Subcutaneous adipose tissue (tissue), 4 donors: Measurements from ENCODE around the gene VWF. TPM values are rescaled to one million over a fixed set of nuclear protein-coding genes. Genes with fewer than 3 reads are reported as not detected.

Experiments used
- total RNA-seq, 4 donors: library from RNA; depleted of rRNA; stranded (reverse); fragments of >200 nt; gene quantifications; one replicate each; pipeline ENCODE4 v1.1.0, GENCODE V29; 2016
- TF ChIP-seq, protein P1 (sequence below): fragments of 450-650 bp; IDR thresholded peaks from one replicate; pipeline ENCODE4 v1.5.1; 2016; ENCODE audit warnings: low read depth, mild to moderate bottlenecking, control low read depth, antibody characterized with exemption, moderate library complexity

VWF gene
- 100 to 1,000 TPM; 132 to 853 (median 240) TPM for total RNA-seq

DNA sequence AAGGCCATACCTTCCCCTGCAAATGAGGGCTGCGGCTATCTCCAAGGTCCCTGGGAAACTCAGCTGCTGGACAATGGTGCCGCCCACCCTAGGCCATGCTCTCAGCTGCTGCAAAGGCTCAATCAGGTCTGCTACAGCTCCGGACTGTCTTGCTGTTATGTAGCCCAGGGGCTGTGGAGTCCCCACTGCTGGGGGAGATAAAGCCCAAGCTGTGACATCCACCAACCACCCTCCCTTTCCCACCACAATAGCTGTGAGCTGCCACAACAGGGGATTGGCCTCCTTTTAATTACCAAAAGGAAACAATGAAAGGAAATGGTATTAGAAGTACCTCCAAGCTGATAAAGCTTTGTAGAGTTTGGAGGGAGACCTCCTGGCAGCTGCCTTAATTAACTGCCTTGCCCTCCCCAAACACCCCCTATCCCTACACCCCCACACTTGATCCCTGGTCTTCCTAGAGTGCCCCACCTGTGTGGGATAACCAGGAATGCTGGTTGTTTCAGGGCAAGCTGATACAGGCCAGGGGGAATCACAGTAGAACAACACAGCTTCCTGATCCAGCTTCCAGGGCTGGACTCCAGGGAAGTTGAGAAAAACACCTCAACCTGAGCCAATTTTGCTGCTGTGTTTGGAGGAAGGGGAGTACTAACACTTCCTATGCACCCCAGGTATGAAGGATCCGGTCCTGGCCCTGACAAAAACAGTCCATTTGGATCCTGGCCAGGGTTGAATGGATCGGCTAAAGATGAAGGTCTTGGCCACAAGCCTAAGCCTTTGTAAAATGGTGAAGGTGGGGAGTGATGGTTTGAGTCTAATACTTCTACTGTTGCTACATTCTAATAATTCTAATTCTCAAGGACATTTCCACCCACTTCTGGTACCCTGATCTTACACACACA is at the start of gene VWF:
TSS of gene VWF (minus strand) at position 260 of the 899 bp plus-strand sequence. CDS start 1,474 bp downstream, outside the sequence.
- TF ChIP-seq, protein P1, sequence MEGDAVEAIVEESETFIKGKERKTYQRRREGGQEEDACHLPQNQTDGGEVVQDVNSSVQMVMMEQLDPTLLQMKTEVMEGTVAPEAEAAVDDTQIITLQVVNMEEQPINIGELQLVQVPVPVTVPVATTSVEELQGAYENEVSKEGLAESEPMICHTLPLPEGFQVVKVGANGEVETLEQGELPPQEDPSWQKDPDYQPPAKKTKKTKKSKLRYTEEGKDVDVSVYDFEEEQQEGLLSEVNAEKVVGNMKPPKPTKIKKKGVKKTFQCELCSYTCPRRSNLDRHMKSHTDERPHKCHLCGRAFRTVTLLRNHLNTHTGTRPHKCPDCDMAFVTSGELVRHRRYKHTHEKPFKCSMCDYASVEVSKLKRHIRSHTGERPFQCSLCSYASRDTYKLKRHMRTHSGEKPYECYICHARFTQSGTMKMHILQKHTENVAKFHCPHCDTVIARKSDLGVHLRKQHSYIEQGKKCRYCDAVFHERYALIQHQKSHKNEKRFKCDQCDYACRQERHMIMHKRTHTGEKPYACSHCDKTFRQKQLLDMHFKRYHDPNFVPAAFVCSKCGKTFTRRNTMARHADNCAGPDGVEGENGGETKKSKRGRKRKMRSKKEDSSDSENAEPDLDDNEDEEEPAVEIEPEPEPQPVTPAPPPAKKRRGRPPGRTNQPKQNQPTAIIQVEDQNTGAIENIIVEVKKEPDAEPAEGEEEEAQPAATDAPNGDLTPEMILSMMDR = no peak

- TF ChIP-seq, protein P1 = no peak
These were observed 48.4 kb upstream of the VWF start for GRCh38 chr12:6172862-6173261.

DNA sequence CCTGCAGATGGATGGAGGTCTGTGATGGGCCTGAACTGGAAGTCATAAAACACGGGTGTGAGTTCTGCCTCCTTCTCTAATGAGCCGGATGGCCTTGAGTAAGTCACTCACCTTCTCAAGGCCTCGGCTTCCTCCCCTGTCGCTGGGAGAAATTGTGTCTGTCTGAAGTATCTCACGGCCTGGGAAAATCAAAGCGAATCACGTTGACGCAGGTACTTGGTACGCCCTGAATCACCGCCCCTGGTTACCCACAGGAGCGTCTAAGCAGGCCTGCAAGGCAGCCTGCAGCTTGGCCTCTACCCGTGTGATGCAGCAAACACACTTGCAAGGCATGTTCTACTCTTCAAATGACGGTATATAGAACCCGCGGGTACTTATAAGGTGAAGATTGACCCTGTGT is 47.6 kb upstream of the VWF start:
- TF ChIP-seq, protein P1 = no peak

- TF ChIP-seq, protein P1 = no peak
These were observed 47.0 kb upstream of the VWF start for GRCh38 chr12:6171409-6172015.

DNA sequence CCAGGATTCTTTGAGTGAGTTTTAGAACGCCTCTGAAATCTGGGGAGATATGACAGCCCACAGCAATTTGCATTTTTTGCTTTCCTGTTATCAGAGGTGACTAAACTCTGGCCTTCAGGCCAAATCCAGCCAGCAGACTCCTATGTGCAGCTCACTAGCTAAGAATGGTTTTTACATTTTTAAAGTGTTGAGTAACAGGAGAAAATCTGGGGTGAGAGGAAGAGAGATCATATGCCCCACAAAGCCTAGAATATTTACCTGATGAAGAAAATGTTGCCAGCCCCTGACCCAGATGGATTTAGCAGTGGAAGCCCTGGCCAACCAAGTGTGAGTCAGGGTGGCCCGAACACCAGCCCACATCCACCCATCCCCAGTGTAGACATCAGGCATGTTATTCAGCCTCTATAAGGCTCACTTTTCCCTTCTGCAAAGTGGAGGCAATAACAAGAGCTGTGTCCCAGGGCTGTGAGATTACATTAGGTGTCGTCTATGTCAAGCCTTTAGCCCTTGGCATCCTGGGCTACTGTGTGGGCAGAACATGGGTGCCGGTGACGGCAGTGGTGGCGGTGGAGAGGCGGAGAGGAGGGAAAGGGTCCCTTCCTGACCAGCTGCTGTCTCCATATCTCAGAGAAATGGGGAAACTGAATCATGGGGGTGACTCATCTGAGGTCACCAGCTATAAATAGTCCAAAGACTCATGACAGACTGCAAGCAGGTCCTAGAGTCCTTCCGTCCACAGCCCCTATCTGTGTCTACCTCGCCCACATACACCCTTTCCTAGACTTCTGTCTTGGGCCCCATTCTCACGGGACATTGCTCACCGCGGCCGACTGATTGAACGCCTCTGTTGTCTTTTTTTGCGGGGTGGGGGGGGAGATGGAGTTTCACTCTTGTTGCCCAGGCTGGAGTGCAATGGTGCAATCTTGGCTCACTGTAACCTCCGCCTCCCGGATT is 43.1 kb upstream of the VWF start:
- TF ChIP-seq, protein P1 = no peak

DNA sequence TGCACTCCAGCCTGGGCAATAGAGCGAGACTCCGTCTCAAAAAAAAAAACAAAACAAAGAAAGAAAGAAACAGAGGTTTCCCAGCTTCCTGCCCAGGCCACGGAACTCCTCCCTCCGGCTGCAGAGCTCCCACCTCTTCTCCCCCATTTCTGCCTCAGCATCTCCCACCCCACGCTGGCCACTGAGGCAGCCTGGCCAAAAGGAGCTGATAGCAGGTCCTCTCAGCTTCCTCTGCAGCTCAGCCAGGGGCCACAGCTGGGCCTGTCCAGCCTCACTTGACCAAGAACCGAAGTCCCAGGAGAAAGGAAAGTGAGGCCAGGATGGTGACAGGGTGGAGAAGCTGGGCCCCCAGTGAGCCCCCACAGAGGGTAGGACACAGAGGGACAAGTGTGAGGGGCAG is 42.3 kb upstream of the VWF start:
- TF ChIP-seq, protein P1 = no peak
